Mesenchymal stem cell (in vitro differentiated cells and primary cell): ENCODE data around the gene PCBD2.

ENCODE experiments used
- DNase-seq: peaks from one replicate; pipeline ENCODE4 v3.0.0-alpha.2; 2013
- H2AFZ ChIP-seq: one replicate; pipeline ENCODE4 v1.6.1; 2013; ENCODE audit warnings: low read depth, mild to moderate bottlenecking, control low read depth, inconsistent platforms, low read length, moderate library complexity
- H2AK5ac ChIP-seq: 2 replicates; pipeline ENCODE4 v1.6.1; 2013; ENCODE audit warnings: low read length, moderate library complexity, mild to moderate bottlenecking, inconsistent platforms; ENCODE audit not compliant: severe bottlenecking
- H2BK120ac ChIP-seq: one replicate; pipeline ENCODE4 v1.6.1; 2013; ENCODE audit warnings: low read depth, mild to moderate bottlenecking, inconsistent platforms, low read length, moderate library complexity
- H2BK12ac ChIP-seq, 2 experiments: one replicate each; pipeline ENCODE4 v1.6.1; 2013; ENCODE audit warnings: inconsistent platforms in 2 of 2, low read length in 2 of 2, mild to moderate bottlenecking in 2 of 2, moderate library complexity in 2 of 2, control low read depth in 1 of 2
- H2BK15ac ChIP-seq: one replicate; pipeline ENCODE4 v1.6.1; 2013; ENCODE audit warnings: mild to moderate bottlenecking, low read depth, inconsistent platforms; ENCODE audit not compliant: poor library complexity, severe bottlenecking
- H2BK5ac ChIP-seq: 2 replicates; pipeline ENCODE4 v1.6.1; 2013; ENCODE audit warnings: low read depth, mild to moderate bottlenecking, low read length, control low read depth, inconsistent platforms; ENCODE audit not compliant: poor library complexity, severe bottlenecking
- H3K14ac ChIP-seq, 2 experiments: one replicate each; pipeline ENCODE4 v1.6.1; 2013; ENCODE audit warnings: inconsistent platforms in 2 of 2, low read length in 2 of 2, control low read depth in 1 of 2, mild to moderate bottlenecking in 1 of 2, moderate library complexity in 1 of 2
- H3K18ac ChIP-seq, 2 experiments: one replicate each; pipeline ENCODE4 v1.6.1; 2013; ENCODE audit warnings: inconsistent platforms in 2 of 2, low read length in 2 of 2, control low read depth in 1 of 2, low read depth in 1 of 2, mild to moderate bottlenecking in 1 of 2
- H3K23ac ChIP-seq, 2 experiments: one replicate each; pipeline ENCODE4 v1.6.1; 2013; ENCODE audit warnings: inconsistent platforms in 2 of 2, low read length in 2 of 2, mild to moderate bottlenecking in 2 of 2, moderate library complexity in 2 of 2, control low read depth in 1 of 2
- H3K27ac ChIP-seq: 2 replicates; pipeline ENCODE4 v1.5.1; 2013; ENCODE audit warnings: mild to moderate bottlenecking, moderate library complexity, low read length, control low read depth, inconsistent platforms; ENCODE audit not compliant: poor library complexity, severe bottlenecking
- H3K27me3 ChIP-seq, 2 experiments: 2 replicates each; pipeline versions ENCODE4 v1.6.1 to v1.7.0; 2013; ENCODE audit warnings: low read length in 2 of 2, mild to moderate bottlenecking in 2 of 2, moderate library complexity in 2 of 2, control low read depth in 1 of 2, inconsistent platforms in 1 of 2; ENCODE audit not compliant: control insufficient read depth in 1 of 2, insufficient read depth in 1 of 2
- H3K36me3 ChIP-seq, 2 experiments: 2 replicates each; pipeline versions ENCODE4 v1.6.1 to v1.7.0; 2013; ENCODE audit warnings: low read length in 2 of 2, control low read depth in 1 of 2, inconsistent platforms in 1 of 2, low read depth in 1 of 2, mild to moderate bottlenecking in 1 of 2; ENCODE audit not compliant: insufficient read depth in 2 of 2, control insufficient read depth in 1 of 2
- H3K4ac ChIP-seq, 2 experiments: one replicate each; pipeline ENCODE4 v1.6.1; 2013; ENCODE audit warnings: inconsistent platforms in 2 of 2, low read length in 2 of 2, mild to moderate bottlenecking in 2 of 2, moderate library complexity in 2 of 2, control low read depth in 1 of 2, low read depth in 1 of 2
- H3K4me1 ChIP-seq: 2 replicates; pipeline ENCODE4 v1.6.1; 2013; ENCODE audit warnings: low read depth, low read length, control low read depth; ENCODE audit not compliant: control insufficient read depth, insufficient read depth
- H3K4me2 ChIP-seq: 2 replicates; pipeline ENCODE4 v1.6.1; 2013; ENCODE audit warnings: low read length, mild to moderate bottlenecking, inconsistent platforms; ENCODE audit not compliant: poor library complexity, severe bottlenecking
- H3K4me3 ChIP-seq, 2 experiments: 2 replicates each; pipeline versions ENCODE4 v1.5.1 to v1.7.0; 2013; ENCODE audit warnings: low read length in 2 of 2, mild to moderate bottlenecking in 2 of 2, control low read depth in 1 of 2, low read depth in 1 of 2; ENCODE audit not compliant: insufficient read depth in 1 of 2
- H3K79me1 ChIP-seq: replicated peaks from 2 replicates; pipeline ENCODE4 v1.6.1; 2013; ENCODE audit warnings: mild to moderate bottlenecking, control low read depth, low read length, inconsistent platforms; ENCODE audit not compliant: poor library complexity, severe bottlenecking
- H3K9ac ChIP-seq: 2 replicates; pipeline ENCODE4 v1.7.0; 2013; ENCODE audit warnings: mild to moderate bottlenecking, low read length, moderate library complexity
- H3K9me3 ChIP-seq: 2 replicates; pipeline ENCODE4 v1.7.0; 2013; ENCODE audit warnings: mild to moderate bottlenecking, low read length; ENCODE audit not compliant: control insufficient read depth
- H4K8ac ChIP-seq: one replicate; pipeline ENCODE4 v1.6.1; 2013; ENCODE audit warnings: inconsistent platforms, mild to moderate bottlenecking, low read length, moderate library complexity
- H4K91ac ChIP-seq: one replicate; pipeline ENCODE4 v1.6.1; 2013; ENCODE audit warnings: mild to moderate bottlenecking, low read length, inconsistent platforms
- WGBS: methylation state at CpG from one replicate; pipeline ENCODE4 v1.1.7; 2013; ENCODE audit warnings: mixed read lengths; 5-methylcytosine and 5-hydroxymethylcytosine counted together

The PCBD2 gene

DNA sequence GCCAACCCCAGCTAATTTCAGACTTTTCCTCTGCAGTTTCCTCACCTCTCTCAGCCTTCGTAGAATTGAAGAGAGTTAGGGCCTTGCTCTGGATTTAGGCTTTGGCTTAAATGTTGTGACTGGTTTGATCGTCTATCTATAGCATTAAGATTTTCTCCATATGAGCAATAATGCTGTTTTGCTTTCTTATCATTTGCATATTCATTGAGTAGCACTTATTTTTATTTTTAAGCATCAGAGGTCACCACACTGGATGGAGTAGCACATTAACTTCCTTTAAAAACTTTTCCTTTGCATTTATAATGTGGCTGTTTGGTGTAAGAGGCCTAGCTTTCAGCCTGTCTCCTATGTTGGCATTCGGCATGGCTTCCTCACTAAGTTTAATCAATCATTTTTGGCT is 12.6 kb upstream of the PCBD2 start:
- Histone ChIP-seq H4K91ac (no peak overlapping the region), H3K4me2 (no peak overlapping the region), H3K4me3 (no peak overlapping the region), H2BK15ac (no peak overlapping the region), H3K79me1 (peaks cover 20% of the 10 kb centered on the region), H3K14ac (no peak overlapping the region), H2AFZ (no peak overlapping the region), H2BK120ac (no peak overlapping the region), H3K9me3 (no peaks in the 10 kb centered on the region), H3K27ac (no peak overlapping the region), H3K36me3 (peaks cover 17 to 57% of the 10 kb centered on the region in 2 experiments), H3K4me1 (peaks cover 2% of the 10 kb centered on the region), H4K8ac (no peak overlapping the region), H3K18ac (no peak overlapping the region), H3K9ac (no peak overlapping the region), H2BK5ac (no peak overlapping the region), H3K27me3 (no peaks in the 10 kb centered on the region), H2BK12ac (no peak overlapping the region), H3K23ac (no peak overlapping the region), H2AK5ac (no peak overlapping the region), H3K4ac (no peak overlapping the region)
- DNase-seq, result no peak
- WGBS, result 100% methylated on average over 1 of the region's 3 CpGs

DNA sequence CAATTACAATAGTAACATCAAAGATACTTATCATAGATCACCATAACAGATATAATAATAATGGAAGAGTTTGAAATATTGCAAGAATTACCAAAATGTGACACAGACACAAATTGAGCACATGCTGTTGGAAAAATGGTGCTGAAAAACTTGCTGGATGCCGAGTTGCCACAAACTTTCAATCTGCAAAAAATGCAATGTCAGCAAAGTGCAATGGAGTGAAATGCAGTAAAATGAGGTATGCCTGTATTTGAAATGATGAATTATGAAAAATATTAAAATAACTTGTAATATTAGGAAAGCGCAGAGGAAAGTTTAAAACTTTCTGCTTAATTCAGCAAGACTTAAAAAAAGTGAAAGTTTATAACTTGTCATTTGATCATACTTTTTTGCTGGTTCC is 12.0 kb upstream of the PCBD2 start:
- DNase-seq, result no peak
- no peaks in the 10 kb centered on the region for H3K27me3 ChIP-seq
- no peak overlapping the region for H3K4me3 ChIP-seq
- no peak overlapping the region for H3K14ac ChIP-seq
- H2BK12ac ChIP-seq, result no peak overlapping the region
- no peak overlapping the region for H3K18ac ChIP-seq
- H3K4me1 ChIP-seq, result peaks cover 2% of the 10 kb centered on the region
- H4K91ac ChIP-seq, result no peak overlapping the region
- no peaks in the 10 kb centered on the region for H3K9me3 ChIP-seq
- WGBS, result 96% methylated on average over 1 of the region's 2 CpGs
- no peak overlapping the region for H2BK5ac ChIP-seq
- H3K36me3 ChIP-seq, result peaks cover 13 to 58% of the 10 kb centered on the region in 2 experiments
- no peak overlapping the region for H2BK120ac ChIP-seq
- no peak overlapping the region for H2AFZ ChIP-seq
- H4K8ac ChIP-seq, result no peak overlapping the region
- no peak overlapping the region for H2AK5ac ChIP-seq
- H3K4ac ChIP-seq, result no peak overlapping the region
- H3K27ac ChIP-seq, result no peak overlapping the region
- no peak overlapping the region for H3K9ac ChIP-seq
- peaks cover 16% of the 10 kb centered on the region for H3K79me1 ChIP-seq
- no peak overlapping the region for H3K23ac ChIP-seq
- H3K4me2 ChIP-seq, result no peak overlapping the region
- H2BK15ac ChIP-seq, result no peak overlapping the region

DNA sequence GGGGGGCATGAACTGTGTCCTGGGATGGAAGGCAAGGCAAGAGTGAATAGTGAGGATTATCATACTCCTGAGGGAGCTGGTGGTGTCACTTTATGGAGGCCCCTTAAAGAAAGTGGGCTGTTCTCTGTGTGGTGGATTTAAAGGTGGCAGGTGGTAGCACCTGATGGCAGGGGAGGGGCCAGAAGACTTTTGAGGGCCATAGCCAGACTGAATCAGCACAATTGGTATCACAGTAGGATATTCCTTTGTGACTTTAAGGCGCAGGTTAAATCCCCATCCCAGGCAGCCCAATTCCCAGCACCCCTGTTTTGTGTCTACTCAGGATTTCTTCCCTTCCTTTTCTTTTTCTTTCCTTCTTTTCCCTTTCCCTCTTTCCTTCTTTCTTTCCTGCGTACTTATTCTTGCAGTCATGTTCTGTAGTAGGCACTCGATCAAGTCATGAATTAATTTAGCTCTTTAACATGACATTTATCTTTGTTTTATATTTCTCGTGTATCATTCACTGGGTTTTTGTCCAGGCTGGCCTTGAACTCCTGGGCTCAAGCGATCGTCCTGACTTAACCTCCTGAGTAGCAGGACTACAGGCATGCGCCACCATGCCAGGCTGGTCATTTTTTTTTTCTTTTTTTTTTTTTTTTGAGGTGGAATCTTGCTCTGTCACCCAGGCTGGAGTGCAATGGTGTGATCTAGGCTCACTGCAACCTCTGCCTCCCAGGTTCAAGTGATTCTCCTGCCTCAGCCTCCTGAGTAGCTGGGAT is 11.0 kb upstream of the PCBD2 start:
- Histone ChIP-seq H3K18ac (no peak overlapping the region), H4K8ac (no peak overlapping the region), H4K91ac (no peak overlapping the region), H3K27ac (no peak overlapping the region), H3K23ac (no peak overlapping the region), H3K27me3 (no peaks in the 10 kb centered on the region), H3K4me3 (no peak overlapping the region), H2BK5ac (no peak overlapping the region), H3K4ac (no peak overlapping the region), H3K9ac (no peak overlapping the region), H2BK120ac (no peak overlapping the region), H2BK15ac (no peak overlapping the region), H2AK5ac (no peak overlapping the region), H3K14ac (no peak overlapping the region), H2BK12ac (no peak overlapping the region), H3K9me3 (no peaks in the 10 kb centered on the region), H3K4me1 (peaks cover under 1% of the 10 kb centered on the region), H3K79me1 (peaks cover 14% of the 10 kb centered on the region), H3K36me3 (peaks cover 11 to 59% of the 10 kb centered on the region in 2 experiments), H3K4me2 (no peak overlapping the region), H2AFZ (no peak overlapping the region)
- 96% methylated on average over 7 of the region's 7 CpGs for WGBS
- no peak for DNase-seq

DNA sequence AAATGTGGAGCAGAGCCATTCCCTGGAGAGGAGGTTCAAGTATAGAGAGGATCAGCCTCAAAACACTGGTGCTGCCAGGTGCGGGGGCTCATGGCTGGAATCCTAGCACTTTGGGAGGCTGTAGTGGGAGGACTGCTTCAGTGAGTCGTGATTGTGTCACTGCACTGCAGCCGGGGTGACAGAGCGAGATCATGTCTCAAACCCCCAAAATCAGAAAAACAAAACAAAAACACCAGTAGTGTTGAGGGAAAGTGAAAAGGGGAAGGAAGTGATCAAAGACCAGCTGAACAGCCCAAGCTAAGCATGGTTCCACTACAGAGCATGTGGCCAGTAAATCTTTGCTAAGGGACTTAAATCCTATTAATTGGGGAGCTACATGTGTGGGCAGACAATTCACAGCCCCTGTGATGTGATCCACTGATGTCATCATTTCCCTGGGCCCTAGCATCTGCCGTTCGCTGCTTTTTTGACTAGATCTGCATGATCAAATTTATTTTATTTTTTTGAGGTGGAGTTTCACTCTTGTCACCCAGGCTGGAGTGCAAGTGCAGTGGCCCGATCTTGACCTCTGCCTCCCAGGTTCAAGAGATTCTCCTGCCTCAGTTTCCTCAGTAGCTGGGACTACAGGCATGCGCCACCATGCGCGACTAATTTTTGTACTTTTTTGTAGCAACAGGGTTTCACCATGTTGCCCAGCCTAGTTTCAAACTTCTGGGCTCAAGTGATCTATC is 2.7 kb upstream of the PCBD2 start:
- H2AK5ac ChIP-seq, result no peak overlapping the region
- no peak overlapping the region for H3K27ac ChIP-seq
- H4K8ac ChIP-seq, result peak overlapping the region; percentile 24
- H3K36me3 ChIP-seq, result peaks cover 6 to 38% of the 10 kb centered on the region in 2 experiments
- 91% methylated on average over 8 of the region's 10 CpGs for WGBS
- no peak overlapping the region for H4K91ac ChIP-seq
- no peak overlapping the region for H2BK120ac ChIP-seq
- no peak overlapping the region for H3K4me2 ChIP-seq
- H3K4me3 ChIP-seq, result no peak overlapping the region
- no peaks in the 10 kb centered on the region for H3K9me3 ChIP-seq
- no peak for DNase-seq
- no peak overlapping the region for H3K9ac ChIP-seq
- H3K79me1 ChIP-seq, result peaks cover 5% of the 10 kb centered on the region
- no peak overlapping the region for H3K23ac ChIP-seq
- no peak overlapping the region for H2BK5ac ChIP-seq
- no peak overlapping the region for H2BK15ac ChIP-seq
- peaks cover 3% of the 10 kb centered on the region for H3K4me1 ChIP-seq
- no peak overlapping the region for H2BK12ac ChIP-seq
- H3K27me3 ChIP-seq, result no peaks in the 10 kb centered on the region
- H3K4ac ChIP-seq, result no peak overlapping the region
- no peak overlapping the region for H2AFZ ChIP-seq
- H3K18ac ChIP-seq, result no peak overlapping the region
- H3K14ac ChIP-seq, result no peak overlapping the region
